Measurements from ENCODE around the gene KRT23.

Gene KRT23

GRCh38 chr17:40909351-40909750, 28.1 kb downstream of the KRT23 start:
- H3K9me3 Mint-ChIP-seq: no peaks in the 10 kb centered on the region
- no peak overlapping the region for H3K4me3 Mint-ChIP-seq
- peaks cover 31% of the 10 kb centered on the region for H3K27me3 Mint-ChIP-seq
- H3K27ac Mint-ChIP-seq: no peak overlapping the region
- no peaks in the 10 kb centered on the region for H3K4me1 Mint-ChIP-seq (ENCODE audit: low read depth)
- H3K36me3 Mint-ChIP-seq (ENCODE audit: low read depth): no peaks in the 10 kb centered on the region

GRCh38 chr17:40906613-40907012, 30.8 kb downstream of the KRT23 start:
- Mint-ChIP-seq H3K36me3 (ENCODE audit: low read depth) (no peaks in the 10 kb centered on the region), H3K4me1 (ENCODE audit: low read depth) (peaks cover 18% of the 10 kb centered on the region), H3K27ac (no peak overlapping the region), H3K4me3 (no peak overlapping the region), H3K27me3 (peaks cover 33% of the 10 kb centered on the region), H3K9me3 (no peaks in the 10 kb centered on the region)

GRCh38 chr17:40905370-40905769, 32.1 kb downstream of the KRT23 start:
- Mint-ChIP-seq H3K4me3 (no peak overlapping the region), H3K36me3 (ENCODE audit: low read depth) (no peaks in the 10 kb centered on the region), H3K9me3 (no peaks in the 10 kb centered on the region), H3K4me1 (ENCODE audit: low read depth) (peaks cover 18% of the 10 kb centered on the region), H3K27ac (no peak overlapping the region), H3K27me3 (peaks cover 39% of the 10 kb centered on the region)

- Mint-ChIP-seq H3K9me3 (no peaks in the 10 kb centered on the region), H3K4me3 (no peak overlapping the region), H3K4me1 (ENCODE audit: low read depth) (peaks cover 18% of the 10 kb centered on the region), H3K36me3 (ENCODE audit: low read depth) (no peaks in the 10 kb centered on the region), H3K27ac (peak overlapping the region; percentile 28), H3K27me3 (peaks cover 32% of the 10 kb centered on the region)
Measured at GRCh38 chr17:40903129-40903847, 34.2 kb downstream of the KRT23 start.

- Mint-ChIP-seq H3K27me3 (peaks cover 26% of the 10 kb centered on the region), H3K4me3 (no peak overlapping the region), H3K27ac (no peak overlapping the region), H3K36me3 (ENCODE audit: low read depth) (no peaks in the 10 kb centered on the region), H3K4me1 (ENCODE audit: low read depth) (peaks cover 18% of the 10 kb centered on the region), H3K9me3 (no peaks in the 10 kb centered on the region)
Measured at GRCh38 chr17:40902498-40902897, 34.9 kb downstream of the KRT23 start.

GRCh38 chr17:40901981-40902474, 35.4 kb downstream of the KRT23 start:
- Mint-ChIP-seq H3K27me3 (peaks cover 25% of the 10 kb centered on the region), H3K36me3 (ENCODE audit: low read depth) (no peaks in the 10 kb centered on the region), H3K27ac (no peak overlapping the region), H3K9me3 (no peaks in the 10 kb centered on the region), H3K4me1 (ENCODE audit: low read depth) (peaks cover 18% of the 10 kb centered on the region), H3K4me3 (no peak overlapping the region)

GRCh38 chr17:40900809-40901356, 36.6 kb downstream of the KRT23 start:
- Mint-ChIP-seq H3K4me3 (no peak overlapping the region), H3K9me3 (no peaks in the 10 kb centered on the region), H3K27me3 (peaks cover 19% of the 10 kb centered on the region), H3K27ac (no peak overlapping the region), H3K36me3 (ENCODE audit: low read depth) (no peaks in the 10 kb centered on the region), H3K4me1 (ENCODE audit: low read depth) (peaks cover 18% of the 10 kb centered on the region)

- Mint-ChIP-seq H3K27me3 (peaks cover 35% of the 10 kb centered on the region), H3K27ac (no peak overlapping the region), H3K36me3 (ENCODE audit: low read depth) (no peaks in the 10 kb centered on the region), H3K4me3 (no peak overlapping the region), H3K4me1 (ENCODE audit: low read depth) (peaks cover 3% of the 10 kb centered on the region), H3K9me3 (no peaks in the 10 kb centered on the region)
Measured at GRCh38 chr17:40896916-40897455, 40.5 kb downstream of the KRT23 start.

GRCh38 chr17:40895106-40895730, 42.2 kb downstream of the KRT23 start:
- Mint-ChIP-seq H3K27me3 (peaks cover 29% of the 10 kb centered on the region), H3K4me1 (ENCODE audit: low read depth) (no peaks in the 10 kb centered on the region), H3K27ac (no peak overlapping the region), H3K36me3 (ENCODE audit: low read depth) (no peaks in the 10 kb centered on the region), H3K4me3 (no peak overlapping the region), H3K9me3 (no peaks in the 10 kb centered on the region)

- H3K9me3 Mint-ChIP-seq: no peaks in the 10 kb centered on the region
- no peaks in the 10 kb centered on the region for H3K36me3 Mint-ChIP-seq (ENCODE audit: low read depth)
- no peak overlapping the region for H3K27ac Mint-ChIP-seq
- no peak overlapping the region for H3K4me3 Mint-ChIP-seq
- no peaks in the 10 kb centered on the region for H3K4me1 Mint-ChIP-seq (ENCODE audit: low read depth)
- peaks cover 40% of the 10 kb centered on the region for H3K27me3 Mint-ChIP-seq
Measured at GRCh38 chr17:40888196-40888720, 49.2 kb downstream of the KRT23 start.

- H3K27me3 Mint-ChIP-seq: peaks cover 32% of the 10 kb centered on the region
- no peaks in the 10 kb centered on the region for H3K36me3 Mint-ChIP-seq (ENCODE audit: low read depth)
- H3K4me1 Mint-ChIP-seq (ENCODE audit: low read depth): no peaks in the 10 kb centered on the region
- no peak overlapping the region for H3K4me3 Mint-ChIP-seq
- no peak overlapping the region for H3K27ac Mint-ChIP-seq
- H3K9me3 Mint-ChIP-seq: no peaks in the 10 kb centered on the region
Measured at GRCh38 chr17:40886090-40886489, 51.4 kb downstream of the KRT23 start.

GRCh38 chr17:40884708-40885512, 52.5 kb downstream of the KRT23 start, which contains the start of gene KRT20:
TSS of gene KRT20 (minus strand) at chr17:40885242. CDS start at chr17:40885185, 57 bp downstream.
- Mint-ChIP-seq H3K27me3 (peaks cover 29% of the 10 kb centered on the region), H3K4me3 (no peak within 1 kb of the TSS), H3K27ac (no peak within 1 kb of the TSS), H3K4me1 (ENCODE audit: low read depth) (no peaks in the 10 kb centered on the region), H3K9me3 (no peaks in the 10 kb centered on the region), H3K36me3 (ENCODE audit: low read depth) (no peaks in the 10 kb centered on the region)

- Mint-ChIP-seq H3K27me3 (peaks cover 18% of the 10 kb centered on the region), H3K27ac (no peak overlapping the region), H3K4me3 (no peak overlapping the region), H3K4me1 (ENCODE audit: low read depth) (no peaks in the 10 kb centered on the region), H3K9me3 (no peaks in the 10 kb centered on the region), H3K36me3 (ENCODE audit: low read depth) (no peaks in the 10 kb centered on the region)
Measured at GRCh38 chr17:40883626-40884334, 53.7 kb downstream of the KRT23 start.

GRCh38 chr17:40883031-40883430, 54.4 kb downstream of the KRT23 start:
- Mint-ChIP-seq H3K36me3 (ENCODE audit: low read depth) (no peaks in the 10 kb centered on the region), H3K27me3 (peaks cover 10% of the 10 kb centered on the region), H3K9me3 (no peaks in the 10 kb centered on the region), H3K4me1 (ENCODE audit: low read depth) (no peaks in the 10 kb centered on the region), H3K4me3 (no peak overlapping the region), H3K27ac (no peak overlapping the region)

Data from stimulated activated naive CD8-positive, alpha-beta T cell treated with anti-CD3 and anti-CD28 coated beads, Interleukin-15, Interleukin-2, amounts not matched to agents 100 ng/mL and 50 ng/mL, for 24 hours (primary cell).